Suprapubic skin (tissue), 3 donors: Measurements from ENCODE around the gene SLC26A2.

Experiments used
- POLR2A ChIP-seq, 2 donors: fragments of 450-650 bp; IDR thresholded peaks; one replicate each; pipeline ENCODE4 v1.6.1; 2017; ENCODE audit warnings: antibody characterized with exemption in 2 of 2, mild to moderate bottlenecking in 2 of 2, moderate library complexity in 2 of 2
- TF ChIP-seq, protein P1 (sequence below), 2 donors: fragments of 200-600 bp in 1 of 2; fragments of 450-650 bp in 1 of 2; sonication (generic) in 1 of 2; IDR thresholded peaks; one replicate each; pipeline ENCODE4 v1.5.1; 2016 to 2019; ENCODE audit warnings: antibody characterized with exemption in 2 of 2, mild to moderate bottlenecking in 1 of 2, moderate library complexity in 1 of 2

DNA sequence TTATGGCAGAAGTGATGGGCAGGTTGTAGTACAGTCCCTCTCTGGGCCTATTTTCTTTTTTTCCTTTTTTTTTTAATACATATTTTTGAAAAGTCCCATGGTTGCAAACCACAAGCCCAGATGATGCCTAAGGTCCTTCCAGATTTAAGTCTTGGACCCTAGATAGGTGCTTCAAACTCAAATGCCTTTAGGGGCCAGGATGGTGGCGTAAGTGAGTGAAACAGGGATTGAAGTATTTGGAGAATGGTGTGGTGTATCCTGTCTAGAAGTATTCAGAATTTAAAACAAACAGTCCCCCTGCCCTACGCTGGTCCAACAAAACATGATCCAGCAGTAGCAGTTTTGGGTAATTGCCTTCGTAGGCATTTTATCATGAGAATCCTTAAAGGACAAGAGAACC, 37.7 kb downstream of the SLC26A2 start:
- TF ChIP-seq, protein P1, sequence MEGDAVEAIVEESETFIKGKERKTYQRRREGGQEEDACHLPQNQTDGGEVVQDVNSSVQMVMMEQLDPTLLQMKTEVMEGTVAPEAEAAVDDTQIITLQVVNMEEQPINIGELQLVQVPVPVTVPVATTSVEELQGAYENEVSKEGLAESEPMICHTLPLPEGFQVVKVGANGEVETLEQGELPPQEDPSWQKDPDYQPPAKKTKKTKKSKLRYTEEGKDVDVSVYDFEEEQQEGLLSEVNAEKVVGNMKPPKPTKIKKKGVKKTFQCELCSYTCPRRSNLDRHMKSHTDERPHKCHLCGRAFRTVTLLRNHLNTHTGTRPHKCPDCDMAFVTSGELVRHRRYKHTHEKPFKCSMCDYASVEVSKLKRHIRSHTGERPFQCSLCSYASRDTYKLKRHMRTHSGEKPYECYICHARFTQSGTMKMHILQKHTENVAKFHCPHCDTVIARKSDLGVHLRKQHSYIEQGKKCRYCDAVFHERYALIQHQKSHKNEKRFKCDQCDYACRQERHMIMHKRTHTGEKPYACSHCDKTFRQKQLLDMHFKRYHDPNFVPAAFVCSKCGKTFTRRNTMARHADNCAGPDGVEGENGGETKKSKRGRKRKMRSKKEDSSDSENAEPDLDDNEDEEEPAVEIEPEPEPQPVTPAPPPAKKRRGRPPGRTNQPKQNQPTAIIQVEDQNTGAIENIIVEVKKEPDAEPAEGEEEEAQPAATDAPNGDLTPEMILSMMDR (IDR thresholded peaks at IDR 0.05) = no peak
- TF ChIP-seq POLR2A (IDR thresholded peaks at IDR 0.05) = no peak
